ENCODE data around the gene RPIA. TPM values are rescaled to one million over a fixed set of nuclear protein-coding genes. Genes with fewer than 3 reads are reported as not detected.
"Not testable (repeated sequence)": the region's sequence is repeated elsewhere in the genome, so short reads cannot be mapped to it uniquely, and the experiment has no call there.

The RPIA gene
- total and polyA plus RNA-seq, 9 of the 15 experiments (the other 6 are each of a cell fraction or from before 2014, with no cell fraction given): 7.8 to 41.2 (median 25.8) TPM

DNA sequence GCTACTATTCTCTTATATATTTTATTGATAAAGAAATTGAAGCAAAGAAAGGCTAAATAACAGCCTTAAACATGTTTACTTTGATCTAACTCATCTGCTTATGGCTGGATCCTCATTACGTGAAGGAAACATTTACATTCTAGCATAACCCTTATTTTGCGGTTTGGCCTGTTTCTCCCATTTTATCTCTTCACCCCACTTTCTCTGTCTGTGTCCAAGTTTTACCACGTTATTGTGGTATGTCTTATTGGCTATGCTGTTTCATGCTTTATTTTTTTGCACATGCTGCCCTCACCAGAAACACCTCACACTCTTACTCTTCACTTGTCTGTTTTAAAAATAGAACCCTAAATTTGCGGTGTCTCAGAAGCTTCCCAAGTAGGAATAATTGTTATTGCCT is 78.5 kb downstream of the RPIA start:
- Histone ChIP-seq H3K4me1 (replicated peaks in 1 of 2; ENCODE audit: control insufficient read depth in 2 of 2, insufficient read depth in 2 of 2, low read length in 2 of 2) (no peaks in the 10 kb centered on the region; a peak in 1 of 5 replicates), H3K9ac (ENCODE audit: insufficient read depth in 1 of 2, low read depth in 2 of 2, low read length in 2 of 2) (no peak overlapping the region), H3K27ac (ENCODE audit: extremely low read depth, low read depth, low read length) (no peak overlapping the region), H3K27me3 (ENCODE audit: control insufficient read depth in 2 of 2, insufficient read depth in 2 of 2, low read length in 2 of 2) (no peaks in the 10 kb centered on the region; a peak in 1 of 5 replicates), H2AFZ (ENCODE audit: low read depth, low read length) (no peak overlapping the region), H3K4me2 (ENCODE audit: insufficient read depth, low read length) (no peak overlapping the region), H3K9me1 (ENCODE audit: control insufficient read depth, insufficient read depth, low read length) (no peaks in the 10 kb centered on the region), H3K36me3 (ENCODE audit: control insufficient read depth, insufficient read depth, low read length) (no peaks in the 10 kb centered on the region), H3K9me3 (replicated peaks; ENCODE audit: control insufficient read depth, insufficient read depth, low read depth, low read length) (no peaks in the 10 kb centered on the region), H3K4me3 (no peak overlapping the region), H4K20me1 (replicated peaks; ENCODE audit: control insufficient read depth, insufficient read depth, low read length) (no peaks in the 10 kb centered on the region), H3K79me2 (ENCODE audit: control insufficient read depth, insufficient read depth, low read length) (no peaks in the 10 kb centered on the region)
- CTCF ChIA-PET (ENCODE audit: low intra/inter-chr PET ratio): no interaction called here
- DNase-seq (ENCODE audit: extremely low read depth in 1 of 4, low spot score in 3 of 4) (no peak), ATAC-seq (no peak), FAIRE-seq (no peak)
- intact Hi-C loops (cut with micrococcal nuclease): no loop called here
- no peak for TF ChIP-seq NRF1 (conservative IDR thresholded peaks at IDR 0.05 in 1 of 2, IDR thresholded peaks at IDR 0.05 in 1 of 2)
- TF ChIP-seq ZNF586 (CRISPR knock-in tag; conservative IDR thresholded peaks at IDR 0.05): no peak
- no peak for TF ChIP-seq PML (IDR thresholded peaks at IDR 0.05; ENCODE audit: low read length)
- no peak for TF ChIP-seq CBX8 (IDR thresholded peaks at IDR 0.05; ENCODE audit: borderline replicate concordance, extremely low read depth, low read depth, low read length, poor library complexity, severe bottlenecking)
- TF ChIP-seq GATAD2A (IDR thresholded peaks at IDR 0.05): no peak
- TF ChIP-seq JUND (IDR thresholded peaks at IDR 0.05; ENCODE audit: borderline replicate concordance, low read depth, low read length): no peak
- no peak for TF ChIP-seq JUND (tag; IDR thresholded peaks at IDR 0.05; ENCODE audit: borderline replicate concordance, low read depth, low read length)
- BruUV-seq (replicated peaks): no TSS peak
- in situ Hi-C loops (cut with MboI): no loop called here
- POLR2A ChIA-PET: no interaction called here
- WGBS (ENCODE audit: insufficient coverage, low coverage, missing lambda C conversion rate): 0% methylated on average over 4 of the region's 4 CpGs

DNA sequence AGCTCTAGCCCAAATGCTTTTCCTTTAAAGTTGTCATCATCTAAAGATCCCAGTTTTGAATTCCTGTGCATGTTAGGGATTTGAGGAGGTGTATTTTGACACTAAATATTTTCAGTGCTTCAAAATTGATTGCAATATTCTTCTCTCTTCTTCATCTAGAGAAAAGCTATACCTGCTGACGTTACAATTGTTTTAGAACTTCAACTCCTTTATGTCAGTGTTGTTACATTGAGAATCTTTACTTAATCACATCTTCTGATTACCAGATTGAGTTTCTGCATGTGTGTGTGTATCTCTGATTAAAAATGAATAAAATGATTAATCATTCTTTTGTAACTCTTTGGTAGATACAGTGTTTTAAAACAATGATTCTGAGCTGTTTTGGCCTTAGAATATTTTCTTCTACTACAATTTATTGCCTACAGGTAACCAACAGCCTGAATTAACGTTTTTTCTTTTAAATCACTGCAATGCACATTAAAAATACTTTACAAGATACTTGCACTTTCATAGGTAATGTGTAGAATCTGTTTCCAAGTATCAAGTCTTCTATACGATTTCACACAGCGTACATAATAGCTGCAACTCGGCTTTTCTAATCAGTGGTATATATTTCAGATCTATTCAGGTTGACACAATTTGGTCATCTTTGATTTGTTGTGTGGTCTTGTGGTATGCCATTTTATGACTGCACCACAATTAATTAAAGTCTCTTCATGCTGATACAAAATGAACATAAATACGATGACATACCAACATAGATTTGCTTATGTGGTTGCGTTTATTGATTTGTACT is 82.0 kb downstream of the RPIA start:
- H3K9me1 ChIP-seq (ENCODE audit: control insufficient read depth, insufficient read depth, low read length); ATAC-seq; H3K27me3 ChIP-seq (ENCODE audit: control insufficient read depth in 2 of 2, insufficient read depth in 2 of 2, low read length in 2 of 2); H3K79me2 ChIP-seq (ENCODE audit: control insufficient read depth, insufficient read depth, low read length); H3K4me2 ChIP-seq (ENCODE audit: insufficient read depth, low read length); H3K27ac ChIP-seq (ENCODE audit: extremely low read depth, low read depth, low read length); CTCF ChIA-PET (ENCODE audit: low intra/inter-chr PET ratio); intact Hi-C loops (cut with micrococcal nuclease); in situ Hi-C loops (cut with MboI); H3K36me3 ChIP-seq (ENCODE audit: control insufficient read depth, insufficient read depth, low read length); H3K9ac ChIP-seq (ENCODE audit: insufficient read depth in 1 of 2, low read depth in 2 of 2, low read length in 2 of 2); H2AFZ ChIP-seq (ENCODE audit: low read depth, low read length); H3K4me1 ChIP-seq (replicated peaks in 1 of 2; ENCODE audit: control insufficient read depth in 2 of 2, insufficient read depth in 2 of 2, low read length in 2 of 2); H3K4me3 ChIP-seq; H3K9me3 ChIP-seq (replicated peaks; ENCODE audit: control insufficient read depth, insufficient read depth, low read depth, low read length); FAIRE-seq; DNase-seq (ENCODE audit: extremely low read depth in 1 of 4, low spot score in 3 of 4); BruUV-seq (replicated peaks); H4K20me1 ChIP-seq (replicated peaks; ENCODE audit: control insufficient read depth, insufficient read depth, low read length): not testable (repeated sequence)
- POLR2A ChIA-PET: interaction anchor here (0.7 kb wide), 1 partner anchor 62 kb away, joined by 4 read pairs; no protein-coding TSS in a partner anchor
- under 1% methylated on average over 7 of the region's 7 CpGs for WGBS (ENCODE audit: insufficient coverage, low coverage, missing lambda C conversion rate)

DNA sequence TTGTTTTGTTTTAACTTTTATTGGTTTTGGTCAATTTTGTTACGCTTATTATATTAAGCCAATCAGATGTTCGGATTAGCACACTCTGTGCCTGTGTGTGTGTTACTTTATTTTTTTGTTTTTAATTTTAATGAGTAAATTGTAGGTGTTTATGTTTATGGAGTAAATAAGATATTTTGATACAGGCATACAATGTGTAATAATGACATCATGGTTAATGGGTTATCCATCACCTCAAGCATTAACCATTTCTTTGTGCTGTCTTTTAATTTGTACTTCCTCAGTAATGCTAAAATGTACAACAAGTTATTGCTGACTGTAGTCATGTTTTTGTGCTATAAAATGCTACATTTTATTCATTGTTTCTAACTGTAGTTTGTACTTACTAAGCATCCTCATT is 97.7 kb downstream of the RPIA start:
- H3K27ac ChIP-seq (ENCODE audit: extremely low read depth, low read depth, low read length); BruUV-seq (replicated peaks); H3K4me1 ChIP-seq (replicated peaks in 1 of 2; ENCODE audit: control insufficient read depth in 2 of 2, insufficient read depth in 2 of 2, low read length in 2 of 2); H3K27me3 ChIP-seq (ENCODE audit: control insufficient read depth in 2 of 2, insufficient read depth in 2 of 2, low read length in 2 of 2); H3K36me3 ChIP-seq (ENCODE audit: control insufficient read depth, insufficient read depth, low read length); H3K79me2 ChIP-seq (ENCODE audit: control insufficient read depth, insufficient read depth, low read length); H3K4me3 ChIP-seq; H3K4me2 ChIP-seq (ENCODE audit: insufficient read depth, low read length); H3K9me1 ChIP-seq (ENCODE audit: control insufficient read depth, insufficient read depth, low read length); FAIRE-seq; H2AFZ ChIP-seq (ENCODE audit: low read depth, low read length); H3K9me3 ChIP-seq (replicated peaks; ENCODE audit: control insufficient read depth, insufficient read depth, low read depth, low read length); DNase-seq (ENCODE audit: extremely low read depth in 1 of 4, low spot score in 3 of 4); in situ Hi-C loops (cut with MboI); ATAC-seq; POLR2A ChIA-PET; H4K20me1 ChIP-seq (replicated peaks; ENCODE audit: control insufficient read depth, insufficient read depth, low read length); H3K9ac ChIP-seq (ENCODE audit: insufficient read depth in 1 of 2, low read depth in 2 of 2, low read length in 2 of 2); CTCF ChIA-PET (ENCODE audit: low intra/inter-chr PET ratio); intact Hi-C loops (cut with micrococcal nuclease): not testable (repeated sequence)
- WGBS (ENCODE audit: insufficient coverage, low coverage, missing lambda C conversion rate): 5% methylated on average over 2 of the region's 2 CpGs
